Sigmoid colon (tissue), 7 donors: ENCODE results near the gene RFX7. TPM values are rescaled to one million over a fixed set of nuclear protein-coding genes. Genes with fewer than 3 reads are reported as not detected.
"Not testable (repeated sequence)": the region's sequence is repeated elsewhere in the genome, so short reads cannot be mapped to it uniquely, and the experiment has no call there.

Experiments
- DNase-seq: peaks from one replicate; pipeline ENCODE4 v3.0.0-alpha.2; 2019
- H3K27ac ChIP-seq, 4 donors: fragments of 200-600 bp; sonication (generic); one replicate each; pipeline ENCODE4 v1.5.1; 2016 to 2019; ENCODE audit warnings: mild to moderate bottlenecking in 1 of 4
- H3K27me3 ChIP-seq, 3 donors: fragments of 200-600 bp; sonication (generic); one replicate each; pipeline ENCODE4 v1.5.1; 2019; ENCODE audit warnings: mild to moderate bottlenecking in 1 of 3
- H3K36me3 ChIP-seq, 4 donors: fragments of 200-600 bp; sonication (generic); one replicate each; pipeline ENCODE4 v1.5.1; 2016 to 2019
- H3K4me1 ChIP-seq, 4 donors: fragments of 200-600 bp; sonication (generic); one replicate each; pipeline ENCODE4 v1.5.1; 2017 to 2019
- H3K4me3 ChIP-seq, 4 donors: fragments of 200-600 bp; sonication (generic); one replicate each; pipeline ENCODE4 v1.5.1; 2017 to 2019; ENCODE audit warnings: mild to moderate bottlenecking in 2 of 4, moderate library complexity in 1 of 4
- H3K9me3 ChIP-seq, 4 donors: fragments of 200-600 bp in 3 of 4; sonication (generic) in 3 of 4; one replicate each; pipeline versions ENCODE4 v1.5.1 to v1.6.1; 2013 to 2019
- EP300 ChIP-seq, 4 donors: sonication (generic); formaldehyde crosslinking; IDR thresholded peaks; one replicate each; pipeline ENCODE4 v1.6.1; 2017; ENCODE audit warnings: antibody characterized with exemption in 4 of 4
- POLR2A ChIP-seq, 2 donors: fragments of 450-650 bp; IDR thresholded peaks; one replicate each; pipeline ENCODE4 v1.6.1; 2016; ENCODE audit warnings: antibody characterized with exemption in 2 of 2, mild to moderate bottlenecking in 2 of 2, moderate library complexity in 2 of 2
- POLR2AphosphoS5 ChIP-seq, 4 donors: sonication (generic); formaldehyde crosslinking; IDR thresholded peaks; one replicate each; pipeline ENCODE4 v1.6.1; 2017; ENCODE audit warnings: antibody characterized with exemption in 4 of 4
- WGBS, 2 donors: extraction: QIAGEN DNeasy Blood & Tissue Kit; methylation state at CpG; one replicate each; pipeline ENCODE4 v1.1.7; 2013; 5-methylcytosine and 5-hydroxymethylcytosine counted together
- intact Hi-C: fragments of 100-400 bp; cut with DNase I; formaldehyde crosslinking; loops from one replicate; pipeline ENCODE4 v1.15.1; 2023
- polyA plus RNA-seq, 3 donors: library from polyadenylated mRNA; stranded (reverse); fragments of 200-250 nt; gene quantifications; one replicate each; pipeline ENCODE4 v1.2.3, GENCODE V29; 2013
- total RNA-seq, 4 donors: library from RNA; depleted of rRNA; stranded (reverse); fragments of >200 nt; gene quantifications; one replicate each; pipeline ENCODE4 v1.1.0, GENCODE V29; 2016
- TF ChIP-seq, protein P1 (sequence below), 4 experiments: fragments of 450-650 bp in 3 of 4; fragments of 200-600 bp in 1 of 4; IDR thresholded peaks; one replicate each; pipeline ENCODE4 v1.5.1; 2016 to 2019; ENCODE audit warnings: antibody characterized with exemption in 4 of 4, mild to moderate bottlenecking in 3 of 4, moderate library complexity in 2 of 4
- donor health status: healthy with polysubstance abuse.
- donor health status: Bipolar disorder and iron deficiency.
- donor health status: healthy.

The RFX7 gene
- total and polyA plus RNA-seq, 7 donors = 0.60 to 9.1 (median 6.7) TPM

DNA sequence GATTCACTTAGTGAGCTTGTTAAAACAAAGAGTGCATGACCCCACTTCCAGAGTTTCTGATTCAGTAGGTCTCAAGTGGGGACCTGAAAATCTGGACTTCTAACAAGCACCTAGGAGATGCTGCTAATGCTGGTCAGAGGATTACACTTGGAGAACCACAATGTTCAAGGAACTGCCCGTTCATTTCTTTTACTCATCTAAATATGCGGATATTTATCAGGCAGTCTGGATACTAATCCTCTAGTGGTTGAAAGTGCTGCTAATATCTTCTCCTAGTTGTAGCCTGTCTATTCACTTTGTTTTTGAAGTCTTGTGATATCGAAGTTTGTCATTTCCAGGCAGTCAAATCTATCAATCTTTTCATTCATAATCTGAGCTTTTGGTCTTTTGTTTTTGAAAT lies 86.8 kb downstream of the RFX7 start:
- Histone ChIP-seq H3K9me3 (no peaks in the 10 kb centered on the region), H3K36me3 (no peaks in the 10 kb centered on the region), H3K4me3 (no peak overlapping the region), H3K27ac (no peak overlapping the region), H3K27me3 (no peaks in the 10 kb centered on the region), H3K4me1 (peaks cover 0 to 6% (median 0%) of the 10 kb centered on the region in 4 donors)
- no peak for DNase-seq
- intact Hi-C loops = no loop called here
- WGBS, 2 donors = 89 to 95% methylated on average over 3 of the region's 3 CpGs
- TF ChIP-seq, protein P1, sequence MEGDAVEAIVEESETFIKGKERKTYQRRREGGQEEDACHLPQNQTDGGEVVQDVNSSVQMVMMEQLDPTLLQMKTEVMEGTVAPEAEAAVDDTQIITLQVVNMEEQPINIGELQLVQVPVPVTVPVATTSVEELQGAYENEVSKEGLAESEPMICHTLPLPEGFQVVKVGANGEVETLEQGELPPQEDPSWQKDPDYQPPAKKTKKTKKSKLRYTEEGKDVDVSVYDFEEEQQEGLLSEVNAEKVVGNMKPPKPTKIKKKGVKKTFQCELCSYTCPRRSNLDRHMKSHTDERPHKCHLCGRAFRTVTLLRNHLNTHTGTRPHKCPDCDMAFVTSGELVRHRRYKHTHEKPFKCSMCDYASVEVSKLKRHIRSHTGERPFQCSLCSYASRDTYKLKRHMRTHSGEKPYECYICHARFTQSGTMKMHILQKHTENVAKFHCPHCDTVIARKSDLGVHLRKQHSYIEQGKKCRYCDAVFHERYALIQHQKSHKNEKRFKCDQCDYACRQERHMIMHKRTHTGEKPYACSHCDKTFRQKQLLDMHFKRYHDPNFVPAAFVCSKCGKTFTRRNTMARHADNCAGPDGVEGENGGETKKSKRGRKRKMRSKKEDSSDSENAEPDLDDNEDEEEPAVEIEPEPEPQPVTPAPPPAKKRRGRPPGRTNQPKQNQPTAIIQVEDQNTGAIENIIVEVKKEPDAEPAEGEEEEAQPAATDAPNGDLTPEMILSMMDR (IDR thresholded peaks at IDR 0.05) = no peak
- TF ChIP-seq POLR2AphosphoS5 (IDR thresholded peaks at IDR 0.05) (no peak), POLR2A (IDR thresholded peaks at IDR 0.05) (no peak), EP300 (IDR thresholded peaks at IDR 0.05) (no peak)

DNA sequence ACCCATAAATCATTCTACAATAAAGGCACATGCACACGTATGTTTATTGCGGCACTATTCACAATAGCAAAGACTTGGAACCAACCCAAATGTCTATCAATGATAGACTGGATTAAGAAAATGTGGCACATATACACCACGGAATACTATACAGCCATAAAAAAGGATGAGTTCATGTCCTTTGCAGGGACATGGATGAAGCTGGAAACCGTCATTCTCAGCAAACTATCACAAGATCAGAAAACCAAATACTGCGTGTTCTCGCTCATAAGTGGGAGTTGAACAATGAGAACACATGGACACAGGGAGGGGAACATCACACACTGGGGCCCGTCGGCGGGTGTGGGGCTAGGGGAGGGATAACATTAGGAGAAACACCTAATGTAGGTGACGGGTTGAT lies 88.4 kb downstream of the RFX7 start:
- H3K4me1 ChIP-seq = not testable (repeated sequence)

DNA sequence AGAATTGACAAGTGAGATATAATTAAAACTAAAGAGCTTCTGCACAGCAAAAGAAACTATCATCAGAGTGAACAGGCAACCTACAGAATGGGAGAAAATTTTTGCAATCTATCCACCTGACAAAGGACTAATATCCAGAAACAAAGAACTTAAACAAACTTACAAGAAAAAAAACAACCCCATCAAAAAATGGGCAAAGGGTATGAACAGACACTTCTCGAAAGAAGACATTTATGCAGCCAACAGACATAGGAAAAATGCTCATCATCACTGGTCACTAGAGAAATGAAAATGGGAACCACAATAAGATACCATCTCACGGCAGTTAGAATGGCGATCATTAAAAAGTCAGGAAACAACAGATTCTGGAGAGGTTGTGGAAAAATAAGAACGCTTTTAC lies 88.9 kb downstream of the RFX7 start:
- intact Hi-C loops, H3K4me3 ChIP-seq, H3K9me3 ChIP-seq, H3K27me3 ChIP-seq, H3K27ac ChIP-seq, DNase-seq, H3K4me1 ChIP-seq, H3K36me3 ChIP-seq: not testable (repeated sequence)
- WGBS, 2 donors = 95 to 97% methylated on average over 4 of the region's 4 CpGs

More for the DNA sequence above, 88.4 kb downstream of the RFX7 start:
- H3K27me3 ChIP-seq, H3K4me3 ChIP-seq, intact Hi-C loops, DNase-seq, H3K36me3 ChIP-seq, H3K9me3 ChIP-seq, H3K27ac ChIP-seq: not testable (repeated sequence)
- WGBS, 2 donors = 94 to 96% methylated on average over 10 of the region's 10 CpGs

DNA sequence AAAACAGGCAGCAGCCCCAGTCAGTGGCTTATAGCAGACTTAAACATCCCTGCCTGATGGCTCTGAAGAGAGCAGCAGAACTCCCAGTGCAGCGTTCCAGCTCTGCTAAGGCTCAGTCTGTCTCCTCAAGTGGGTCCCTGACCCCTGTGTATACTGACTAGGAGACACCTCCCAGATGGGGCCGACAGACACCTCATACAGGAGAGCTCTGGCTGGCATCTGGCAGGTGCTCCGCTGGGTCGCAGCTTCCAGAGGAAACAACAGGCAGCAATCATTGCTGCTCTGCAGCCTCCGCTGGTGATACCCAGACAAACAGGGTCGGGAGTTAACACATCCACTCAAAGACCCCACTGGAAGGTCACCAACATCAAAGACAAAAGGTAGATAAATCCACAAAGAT lies 93.5 kb downstream of the RFX7 start:
- intact Hi-C loops = no loop called here

DNA sequence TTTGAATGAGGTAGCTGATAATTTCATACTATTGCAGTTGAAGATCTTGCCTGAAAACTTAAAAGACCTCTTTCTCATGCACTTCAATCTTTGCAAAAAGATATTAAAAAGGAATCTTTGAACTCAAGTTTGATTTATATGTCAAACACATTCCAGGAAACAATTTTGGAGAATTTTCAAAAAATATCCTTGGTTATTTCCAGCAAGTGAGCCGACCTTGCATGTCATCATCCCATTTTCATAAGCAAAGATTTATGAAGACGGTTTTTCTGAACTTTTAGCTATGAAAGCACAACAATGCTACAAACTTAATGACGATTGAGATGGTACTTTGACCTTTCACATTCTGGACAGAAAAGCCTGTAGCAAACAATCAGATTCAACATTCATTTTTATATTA lies 95.6 kb downstream of the RFX7 start:
- intact Hi-C loops = no loop called here
- 90 to 94% methylated on average over 3 of the region's 3 CpGs for WGBS, 2 donors
- TF ChIP-seq POLR2AphosphoS5 (IDR thresholded peaks at IDR 0.05) (no peak), POLR2A (IDR thresholded peaks at IDR 0.05) (no peak), EP300 (IDR thresholded peaks at IDR 0.05) (no peak)
- TF ChIP-seq, protein P1 (IDR thresholded peaks at IDR 0.05) = no peak
- Histone ChIP-seq H3K27ac (no peak overlapping the region), H3K36me3 (peaks cover 0 to 3% (median 0%) of the 10 kb centered on the region in 4 donors), H3K4me1 (peaks cover 0 to 14% (median 5%) of the 10 kb centered on the region in 4 donors), H3K9me3 (no peaks in the 10 kb centered on the region), H3K4me3 (no peak overlapping the region), H3K27me3 (no peaks in the 10 kb centered on the region)
- DNase-seq = no peak

More for the DNA sequence above, 93.5 kb downstream of the RFX7 start:
- TF ChIP-seq POLR2A (IDR thresholded peaks at IDR 0.05) (no peak), POLR2AphosphoS5 (IDR thresholded peaks at IDR 0.05) (no peak), EP300 (IDR thresholded peaks at IDR 0.05) (no peak)
- TF ChIP-seq, protein P1 (IDR thresholded peaks at IDR 0.05) = no peak
- DNase-seq = no peak
- Histone ChIP-seq H3K4me1 (peaks cover 0 to 8% (median 2%) of the 10 kb centered on the region in 4 donors), H3K9me3 (no peaks in the 10 kb centered on the region), H3K36me3 (no peaks in the 10 kb centered on the region), H3K4me3 (no peak overlapping the region), H3K27me3 (no peaks in the 10 kb centered on the region), H3K27ac (no peak overlapping the region)
- 95 to 96% methylated on average over 6 of the region's 6 CpGs for WGBS, 2 donors

DNA sequence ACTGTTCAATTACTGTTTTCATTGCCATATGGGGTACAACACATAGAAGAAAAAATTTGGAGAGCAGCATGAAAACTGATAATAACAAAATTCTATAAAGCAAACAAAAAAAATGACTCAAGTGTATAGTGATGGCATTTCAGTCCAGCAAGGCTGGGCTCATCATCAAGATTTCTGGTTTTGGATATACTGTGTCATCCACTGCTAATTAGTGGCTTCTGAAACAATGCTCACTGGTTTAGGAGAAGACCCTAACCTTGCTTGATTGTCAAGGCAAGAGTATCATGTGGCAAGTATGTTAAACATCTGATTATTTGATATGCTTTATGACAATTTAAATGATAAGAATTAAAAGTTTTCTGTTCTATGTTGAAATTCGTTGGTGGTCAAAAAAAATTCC lies 96.9 kb downstream of the RFX7 start:
- no peak for DNase-seq
- peaks cover 0 to 16% (median 5%) of the 10 kb centered on the region in 4 donors for H3K36me3 ChIP-seq
- H3K9me3 ChIP-seq = no peaks in the 10 kb centered on the region
- intact Hi-C loops = no loop called here
- TF ChIP-seq POLR2A (IDR thresholded peaks at IDR 0.05) = no peak
- TF ChIP-seq POLR2AphosphoS5 (IDR thresholded peaks at IDR 0.05) = no peak
- no peak for TF ChIP-seq EP300 (IDR thresholded peaks at IDR 0.05)
- TF ChIP-seq, protein P1 (IDR thresholded peaks at IDR 0.05) = no peak
- no peak overlapping the region for H3K27ac ChIP-seq
- no peak overlapping the region for H3K4me3 ChIP-seq
- no peaks in the 10 kb centered on the region for H3K27me3 ChIP-seq
- WGBS, 2 donors = 87 to 96% methylated on average over 1 of the region's 1 CpG
- peaks cover 0 to 14% (median 5%) of the 10 kb centered on the region in 4 donors for H3K4me1 ChIP-seq
